COLO829 (cell line): ENCODE results near the gene ZNF280A.

Source experiments
- DNase-seq: peaks from one replicate; pipeline ENCODE4 v3.0.0; 2012; ENCODE audit warnings: low spot score

ZNF280A gene

DNA sequence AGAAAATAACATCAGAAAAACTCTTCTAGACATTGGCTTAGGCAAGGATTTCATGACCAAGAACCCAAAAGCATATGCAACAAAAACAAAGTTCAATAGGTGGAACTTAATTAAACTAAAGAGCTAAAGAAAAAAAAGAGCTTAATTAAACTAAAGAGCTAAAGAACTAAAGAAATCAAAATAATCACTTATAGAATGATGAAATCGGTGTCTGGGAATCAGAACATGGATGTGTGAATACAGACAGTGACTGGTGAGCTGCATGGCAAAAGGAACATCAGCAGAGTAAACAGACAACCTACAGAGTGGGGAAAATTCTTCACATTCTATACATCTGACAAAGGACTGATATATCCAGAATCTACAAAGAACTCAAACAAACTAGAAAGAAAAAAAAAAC is 53.0 kb downstream of the ZNF280A start:
- DNase-seq: no peak

DNA sequence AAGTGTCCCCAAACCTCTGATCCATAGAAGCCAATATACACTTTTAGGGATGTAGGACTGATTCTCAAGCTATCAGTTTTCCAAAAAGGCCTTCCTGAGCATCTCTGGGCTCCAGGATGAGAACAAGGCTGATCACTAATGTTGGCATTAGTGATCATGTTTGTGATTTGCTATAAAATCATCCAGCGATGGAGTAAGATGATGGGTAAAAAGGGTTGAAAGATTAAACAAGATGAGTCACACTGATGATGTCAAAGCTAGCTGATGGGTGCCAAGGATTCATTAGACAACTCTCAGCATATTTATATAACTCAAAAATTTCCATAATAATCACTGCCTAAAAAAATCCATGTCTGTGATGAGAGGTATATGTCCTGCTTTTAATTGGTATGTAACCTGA is 54.3 kb downstream of the ZNF280A start:
- DNase-seq: no peak

DNA sequence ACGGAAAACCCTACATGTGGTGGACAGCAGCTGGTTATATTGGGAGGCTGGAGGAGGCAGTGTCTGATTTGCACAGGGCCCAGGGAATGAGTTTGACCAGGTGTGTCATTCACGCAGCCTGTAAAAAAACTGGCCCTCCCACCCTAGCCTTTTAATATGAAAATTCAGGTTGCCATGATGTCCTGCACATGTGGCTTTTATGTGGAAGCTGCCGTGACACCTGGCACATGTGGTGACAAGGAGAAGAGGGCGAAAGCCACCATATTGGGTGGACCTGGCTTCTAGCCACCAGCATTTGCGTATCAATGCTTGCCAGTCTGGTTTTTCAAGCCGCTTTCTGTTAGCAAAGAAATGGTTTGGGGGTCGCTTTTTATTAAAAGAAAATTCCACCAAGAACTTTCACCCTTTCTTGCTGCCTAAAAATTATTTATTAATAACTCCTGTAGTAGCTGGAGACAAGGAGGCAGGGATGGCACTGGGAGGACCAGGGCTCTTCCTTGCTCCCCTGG is 54.9 kb downstream of the ZNF280A start:
- DNase-seq: no peak

DNA sequence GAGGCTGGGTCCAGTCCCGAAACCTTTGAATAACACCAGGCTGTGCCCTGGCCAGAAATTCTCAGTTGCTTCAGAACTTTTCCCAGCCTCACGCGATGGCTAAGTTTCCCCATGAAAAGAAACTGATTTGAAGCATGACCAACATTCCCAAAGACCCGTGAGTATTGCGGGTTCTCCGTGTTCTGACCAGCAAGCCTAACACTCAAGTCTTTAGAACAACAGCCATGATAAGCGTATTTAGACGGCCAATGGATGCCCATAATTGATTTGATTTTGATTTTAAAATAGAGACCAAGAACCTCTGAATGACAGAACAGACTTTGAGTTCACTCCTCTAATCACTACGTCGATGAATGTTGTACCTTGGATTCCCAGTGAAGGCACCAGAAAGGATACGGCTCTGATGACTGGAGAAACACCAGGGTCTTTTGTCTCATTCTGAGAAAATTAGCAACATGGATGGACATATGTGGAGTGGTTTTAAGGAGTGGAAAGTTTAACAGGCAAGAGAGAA is 55.5 kb downstream of the ZNF280A start:
- DNase-seq: no peak

DNA sequence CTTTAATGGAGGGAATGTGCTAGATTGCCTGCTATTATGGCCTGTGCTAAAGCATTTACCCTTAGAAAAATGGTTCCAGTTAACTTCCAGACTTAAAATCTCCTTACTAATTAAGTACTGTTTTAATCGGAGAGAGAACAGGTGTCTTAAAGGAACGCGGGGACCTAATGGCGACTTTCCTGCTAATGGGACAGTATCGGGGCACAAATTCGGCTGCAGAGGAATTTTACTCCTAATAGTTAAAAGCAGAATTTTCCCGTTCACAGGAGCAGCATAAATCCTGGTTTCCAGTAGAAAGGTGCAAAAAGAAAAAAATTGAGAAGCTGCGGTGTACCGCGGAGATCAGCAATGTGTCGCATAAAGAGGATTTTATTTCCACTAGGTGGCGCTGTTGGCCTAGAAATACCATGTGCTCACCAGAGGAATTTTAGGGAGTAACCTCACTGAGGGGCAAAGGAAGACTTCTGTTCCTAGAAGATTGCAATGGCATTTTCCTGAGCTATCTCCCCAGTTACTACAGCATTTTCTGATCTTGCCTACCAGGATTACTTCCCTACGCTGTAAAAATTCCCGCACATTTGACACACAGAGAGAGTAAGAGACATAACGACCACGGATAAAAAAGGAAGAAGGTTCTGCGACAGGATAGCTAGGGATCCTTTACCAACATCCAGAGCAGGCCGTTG is 56.1 kb downstream of the ZNF280A start:
- DNase-seq: peak; percentile 87
